Activated T-cell treated with anti-CD3 and anti-CD28 coated beads for 1 hour (primary cell): Measurements from ENCODE around the gene CDCA7L.
"Not testable (repeated sequence)": the region's sequence is repeated elsewhere in the genome, so short reads cannot be mapped to it uniquely, and the experiment has no call there.

Experiments
- DNase-seq: peaks from one replicate; pipeline ENCODE4 v3.0.0-alpha.2; 2020; ENCODE audit warnings: low read depth

CDCA7L gene

GRCh38 chr7:21903020-21903786 lies 42.5 kb downstream of the CDCA7L start:
- no peak for DNase-seq

- no peak for DNase-seq
Observed at GRCh38 chr7:21902240-21902639, 43.5 kb downstream of the CDCA7L start.

- DNase-seq, result no peak
Observed at GRCh38 chr7:21898265-21898930, 47.3 kb downstream of the CDCA7L start.

GRCh38 chr7:21893401-21893800 lies 52.3 kb downstream of the CDCA7L start:
- DNase-seq, result no peak

GRCh38 chr7:21891291-21891690 lies 54.4 kb downstream of the CDCA7L start:
- DNase-seq, result no peak

- no peak for DNase-seq
Observed at GRCh38 chr7:21887779-21888178, 57.9 kb downstream of the CDCA7L start.

- no peak for DNase-seq
Observed at GRCh38 chr7:21887353-21887752, 58.3 kb downstream of the CDCA7L start.

GRCh38 chr7:21886396-21886795 lies 59.3 kb downstream of the CDCA7L start:
- DNase-seq, result no peak

- DNase-seq, result no peak
Observed at GRCh38 chr7:21884496-21884895, 61.2 kb downstream of the CDCA7L start.

- not testable (repeated sequence) for DNase-seq
Observed at GRCh38 chr7:21883501-21883900, 62.2 kb downstream of the CDCA7L start.

- DNase-seq, result no peak
Observed at GRCh38 chr7:21883069-21883468, 62.6 kb downstream of the CDCA7L start.

- DNase-seq, result no peak
Observed at GRCh38 chr7:21869785-21870402, 75.8 kb downstream of the CDCA7L start.

- no peak for DNase-seq
Observed at GRCh38 chr7:21868576-21868850, 77.2 kb downstream of the CDCA7L start.

- DNase-seq, result no peak
Observed at GRCh38 chr7:21867816-21868575, 77.7 kb downstream of the CDCA7L start.

- DNase-seq, result no peak
Observed at GRCh38 chr7:21867226-21867625, 78.5 kb downstream of the CDCA7L start.

- no peak for DNase-seq
Observed at GRCh38 chr7:21866731-21867130, 79.0 kb downstream of the CDCA7L start.

- not testable (repeated sequence) for DNase-seq
Observed at GRCh38 chr7:21865631-21866204, 80.0 kb downstream of the CDCA7L start.

GRCh38 chr7:21851559-21851967 lies 94.1 kb downstream of the CDCA7L start:
- no peak for DNase-seq
